T-helper 2 cell treated with Interferon-gamma antibody and Interleukin-4, amounts not matched to agents 100 ng/mL and 5 ng/mL, for 36 hours (primary cell): ENCODE results near the gene TPRG1. TPM values are rescaled to one million over a fixed set of nuclear protein-coding genes. Genes with fewer than 3 reads are reported as not detected.

Source experiments
- intact Hi-C: fragments of 100-400 bp; cut with micrococcal nuclease; formaldehyde crosslinking; loops from one replicate; pipeline ENCODE4 v1.15.1; 2023
- total RNA-seq: library from RNA; stranded (reverse); gene quantifications from 2 replicates; pipeline ENCODE4 v1.2.3, GENCODE V29; 2022

TPRG1 gene
- total RNA-seq, 1 donor from 2014 or later, result 27.6 TPM

DNA sequence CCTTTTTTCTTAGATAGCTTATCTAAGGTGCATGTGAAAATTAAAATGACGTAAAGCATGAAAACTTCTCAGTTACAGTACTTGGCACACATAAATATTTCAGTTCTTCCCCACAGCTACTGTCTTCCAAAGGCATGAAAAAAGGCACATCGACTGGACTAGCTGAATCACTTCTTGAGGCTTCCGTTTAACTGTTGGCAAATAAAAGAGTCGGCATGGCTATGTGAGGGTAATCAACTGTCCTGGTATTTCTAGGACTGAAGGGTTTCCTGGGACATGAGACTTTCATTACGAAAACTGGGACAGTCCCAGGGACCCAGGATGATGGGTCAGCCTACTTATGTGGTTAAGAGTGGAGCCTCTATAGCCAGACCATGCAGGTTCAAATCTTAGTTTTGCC is 168.2 kb downstream of the TPRG1 start:
- intact Hi-C loops, result no loop called here

DNA sequence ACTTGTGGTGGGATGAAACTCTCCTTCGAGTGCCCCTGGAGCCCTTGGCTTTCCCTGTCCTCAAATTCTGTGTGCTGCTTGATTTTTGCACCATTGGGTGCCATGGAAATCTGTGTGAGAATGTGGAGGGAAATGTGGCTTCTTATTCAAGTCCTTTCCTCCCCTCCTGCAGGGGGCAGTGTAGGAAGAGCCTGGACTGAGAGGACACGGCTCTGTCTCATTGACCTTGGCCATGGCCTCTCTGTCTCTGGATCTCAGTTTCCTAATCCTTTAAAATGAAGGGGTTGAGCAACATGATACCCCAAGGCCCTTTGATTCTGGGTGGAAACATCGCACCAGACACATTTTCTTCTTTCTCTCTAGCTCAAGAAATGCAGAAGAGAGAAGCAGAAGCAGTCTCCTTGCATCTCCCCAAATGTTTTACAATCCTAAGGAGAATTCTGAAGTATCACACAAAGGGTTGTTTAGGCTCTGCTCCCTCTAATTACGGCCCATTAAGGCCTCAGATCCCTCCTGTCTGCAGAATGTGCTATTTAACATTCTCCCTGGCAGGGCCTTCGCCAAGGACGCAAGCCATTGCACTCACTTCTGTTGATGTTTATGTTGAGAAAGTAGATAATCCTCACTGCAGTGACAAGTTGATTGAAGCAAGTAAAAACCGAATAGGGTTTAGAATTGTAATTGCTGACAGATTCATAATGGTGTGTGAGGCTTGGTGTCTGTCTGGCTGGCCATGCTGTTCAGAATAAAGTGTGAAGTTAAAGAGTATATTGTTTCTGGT is 169.1 kb downstream of the TPRG1 start:
- intact Hi-C loops, result no loop called here

DNA sequence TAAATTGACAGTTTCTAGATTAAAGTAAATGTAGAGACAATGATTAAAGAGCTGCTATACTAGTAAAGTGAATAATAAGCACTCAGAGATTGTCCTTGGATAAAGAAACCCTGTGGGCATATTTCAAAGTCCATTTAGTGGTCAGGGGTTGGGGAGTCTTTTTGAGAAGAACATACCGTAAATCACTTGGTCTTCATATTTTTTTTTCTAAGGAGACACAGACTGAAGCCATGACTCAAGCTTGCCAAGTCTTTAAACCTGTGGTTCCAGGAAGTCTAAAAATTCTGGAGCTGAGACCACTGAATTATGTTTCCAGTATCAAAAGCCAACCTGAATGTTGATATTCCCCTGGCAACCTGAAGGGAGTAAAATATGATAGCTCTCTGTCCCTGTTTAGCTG is 171.0 kb downstream of the TPRG1 start:
- intact Hi-C loops, result no loop called here

DNA sequence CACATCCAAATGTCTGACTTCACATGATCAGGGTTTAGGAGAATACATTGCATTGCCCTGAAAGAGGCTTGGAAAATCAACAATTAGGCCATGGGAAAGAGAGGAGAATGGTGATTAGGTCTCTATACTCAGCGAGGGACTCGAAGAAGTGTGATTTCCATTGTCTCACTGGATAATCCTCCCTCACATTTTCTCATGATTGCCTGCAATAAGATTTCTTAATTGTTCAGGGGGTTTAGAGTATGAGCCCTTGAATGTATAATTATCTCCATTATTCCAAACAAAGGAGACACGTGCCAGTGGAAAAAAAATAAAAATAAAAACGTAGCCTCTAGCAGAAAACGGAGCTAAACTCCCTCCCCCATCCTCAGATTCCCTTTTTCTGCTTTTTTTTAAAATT is 173.2 kb downstream of the TPRG1 start:
- intact Hi-C loops, result no loop called here

DNA sequence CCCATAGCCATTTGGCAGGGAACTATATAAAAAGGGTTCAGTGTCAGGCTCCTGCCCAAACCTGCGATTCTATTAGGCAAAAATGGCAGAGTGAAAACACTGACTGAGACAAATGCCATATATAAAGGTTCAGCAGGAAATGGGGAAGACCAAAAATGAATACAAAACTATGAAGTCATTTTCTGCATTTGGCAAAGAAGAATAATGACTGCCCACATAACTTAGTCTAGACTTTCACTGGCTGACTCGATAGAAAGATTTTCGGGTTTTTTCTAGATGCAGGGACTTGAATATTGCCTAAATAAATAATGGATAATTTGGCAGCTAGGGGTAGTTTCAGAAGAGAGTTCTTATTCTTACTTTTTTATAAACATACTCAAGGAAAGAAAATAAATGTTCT is 178.0 kb downstream of the TPRG1 start:
- intact Hi-C loops, result loop anchor here (10.0 kb wide), 1 partner anchor 975 kb away; the partner anchor contains the start of gene CLDN1

DNA sequence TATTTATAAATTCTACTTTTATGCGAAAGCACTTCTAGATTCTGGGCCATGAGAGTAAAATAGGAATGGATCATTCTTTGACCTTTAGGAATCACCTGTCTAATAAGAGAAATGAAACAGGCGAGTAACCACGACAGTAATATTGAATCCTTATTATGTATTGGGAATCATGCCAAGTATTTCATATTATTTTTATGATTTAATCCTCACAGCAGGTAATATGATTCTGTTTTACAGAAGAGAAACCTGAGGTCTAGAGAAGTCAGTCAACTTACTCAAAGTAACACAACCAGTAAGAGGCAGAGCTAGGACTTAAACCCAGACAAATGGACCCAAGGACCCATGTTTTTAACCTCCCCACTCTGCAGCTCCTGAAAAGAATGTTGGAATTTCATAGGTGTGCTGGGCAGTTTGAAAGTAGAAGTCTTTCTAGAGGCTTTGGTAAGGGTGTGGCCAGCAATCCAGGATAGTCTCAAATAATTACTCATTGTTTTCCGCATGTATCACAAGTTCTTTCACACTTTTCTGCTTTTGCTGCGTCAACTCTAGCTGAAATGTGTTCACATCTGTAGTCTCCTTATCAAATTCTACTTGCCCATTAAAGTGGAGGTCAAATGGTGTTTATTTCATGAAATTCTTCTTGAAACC is 181.7 kb downstream of the TPRG1 start:
- intact Hi-C loops, result loop anchor here (10.0 kb wide), 1 partner anchor 971 kb away; the partner anchor contains the start of gene CLDN1

DNA sequence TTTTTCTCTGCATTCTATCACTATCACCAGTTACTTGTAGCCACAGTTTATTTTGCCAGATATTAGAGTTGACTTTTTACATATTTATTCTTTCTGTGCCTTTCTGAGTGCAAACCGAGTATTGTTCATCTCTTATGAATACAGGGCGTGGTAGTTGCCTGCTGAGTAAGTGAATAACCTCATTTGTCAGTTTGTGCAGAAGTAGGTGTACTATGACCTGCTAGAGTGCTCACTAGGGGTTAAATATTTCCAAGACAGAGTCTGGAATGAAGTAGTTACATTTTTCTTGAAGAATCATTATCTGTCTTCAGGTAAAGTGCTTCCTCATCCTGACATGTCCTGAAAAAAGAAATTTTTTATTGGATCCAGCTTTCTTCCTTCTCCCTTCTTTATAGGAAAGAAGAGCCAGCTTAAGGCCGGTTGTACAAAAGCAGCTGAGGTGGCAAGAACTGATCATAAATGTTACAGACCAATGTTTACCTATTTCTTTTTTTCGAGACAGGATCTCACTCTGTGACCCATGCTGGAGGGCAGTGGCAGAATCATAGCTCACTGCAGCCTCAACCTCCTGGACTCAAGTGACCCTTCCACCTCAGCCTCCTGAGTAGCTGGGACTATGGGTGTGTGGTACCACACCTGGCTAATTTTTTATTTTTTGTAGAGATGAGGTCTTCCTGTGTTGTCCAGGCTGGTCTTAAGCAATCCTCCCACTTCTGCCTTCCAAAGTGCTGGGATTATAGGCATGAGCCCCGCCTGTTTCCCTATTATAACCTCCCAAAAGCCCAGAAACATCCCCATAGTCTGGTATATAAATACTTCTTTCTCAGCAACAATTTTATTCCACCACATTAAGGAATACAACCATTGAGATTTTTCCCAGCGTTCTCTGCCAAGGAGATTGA is 182.5 kb downstream of the TPRG1 start:
- intact Hi-C loops, result loop anchor here (2.0 to 10.0 kb wide), 2 partner anchors 49 to 971 kb away; partner anchors contain the start of gene CLDN1

DNA sequence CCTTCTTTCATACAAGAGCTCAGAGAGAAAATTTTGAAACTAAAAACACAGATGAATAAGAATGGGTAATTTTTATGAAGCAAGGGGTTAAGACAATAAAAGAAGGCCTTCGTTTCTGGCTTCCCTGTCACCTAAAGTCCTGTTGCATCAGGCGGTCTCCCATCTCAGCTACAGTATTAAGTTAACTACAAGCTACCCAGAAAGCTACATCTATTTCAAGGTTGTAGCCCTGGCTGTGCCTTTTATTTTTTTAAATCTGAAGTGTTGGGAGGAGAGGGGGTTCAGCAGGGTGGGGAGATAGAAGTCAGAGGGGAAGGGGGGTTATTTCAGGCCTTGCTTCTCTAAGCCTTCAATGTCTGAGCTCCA is 183.3 kb downstream of the TPRG1 start:
- intact Hi-C loops, result loop anchor here (1.0 to 10.0 kb wide), 3 partner anchors 31 to 970 kb away; partner anchors contain the start of gene CLDN1

DNA sequence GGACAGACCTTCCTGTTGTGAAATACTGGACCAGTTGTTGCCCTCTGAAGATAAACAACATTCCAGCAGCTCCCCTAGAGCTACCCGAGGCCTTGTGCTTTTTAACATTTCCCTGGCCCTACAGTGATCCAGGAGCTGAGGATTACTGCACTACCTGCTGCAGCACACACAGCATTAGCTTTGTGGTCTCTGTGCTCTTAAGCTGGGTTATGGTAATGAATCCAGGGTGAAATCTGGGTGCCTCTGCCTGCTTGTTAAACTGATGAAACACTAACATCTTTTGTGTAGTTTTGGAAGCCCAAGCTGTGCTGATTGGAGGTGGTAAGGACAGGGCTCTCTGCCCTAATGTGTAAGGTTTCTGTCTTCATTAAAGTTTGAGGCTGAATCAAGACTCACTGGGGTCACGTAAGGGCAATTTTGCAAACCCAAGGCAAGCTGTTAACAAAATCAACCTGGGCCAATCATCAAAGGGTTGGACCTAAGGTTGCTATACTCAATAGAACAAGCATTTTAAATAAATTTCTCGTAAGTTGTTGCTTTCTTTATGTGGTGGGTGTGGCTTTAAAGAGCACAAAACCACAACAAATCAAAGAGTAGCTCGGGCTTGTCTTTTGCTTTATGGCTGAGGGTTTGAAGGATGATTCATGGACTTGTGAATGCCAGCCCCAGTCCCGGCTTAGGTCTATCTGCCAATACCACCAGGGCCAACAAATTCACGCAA is 183.9 kb downstream of the TPRG1 start:
- intact Hi-C loops, result loop anchor here (1.0 to 10.0 kb wide), 3 partner anchors 31 to 969 kb away; partner anchors contain the start of gene CLDN1

DNA sequence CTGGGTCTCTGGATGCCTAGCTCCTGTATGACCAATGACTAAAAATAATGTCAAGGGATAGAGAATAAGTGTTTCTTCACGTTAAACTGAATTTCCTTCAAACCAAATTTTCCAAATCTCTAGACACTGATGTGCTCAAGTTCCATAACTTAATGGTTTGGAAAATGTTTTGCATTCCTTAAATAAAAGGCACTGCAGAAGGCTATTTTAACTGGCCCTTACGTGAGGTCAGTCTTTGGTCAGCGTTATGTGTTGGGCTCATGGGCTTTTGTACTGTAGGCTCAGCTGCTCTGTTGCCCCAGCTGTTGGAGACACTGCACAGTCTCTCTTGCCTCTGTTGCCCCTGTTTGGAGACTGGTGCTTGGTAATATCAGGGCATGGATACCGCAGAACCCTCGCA is 188.5 kb downstream of the TPRG1 start:
- intact Hi-C loops, result no loop called here

DNA sequence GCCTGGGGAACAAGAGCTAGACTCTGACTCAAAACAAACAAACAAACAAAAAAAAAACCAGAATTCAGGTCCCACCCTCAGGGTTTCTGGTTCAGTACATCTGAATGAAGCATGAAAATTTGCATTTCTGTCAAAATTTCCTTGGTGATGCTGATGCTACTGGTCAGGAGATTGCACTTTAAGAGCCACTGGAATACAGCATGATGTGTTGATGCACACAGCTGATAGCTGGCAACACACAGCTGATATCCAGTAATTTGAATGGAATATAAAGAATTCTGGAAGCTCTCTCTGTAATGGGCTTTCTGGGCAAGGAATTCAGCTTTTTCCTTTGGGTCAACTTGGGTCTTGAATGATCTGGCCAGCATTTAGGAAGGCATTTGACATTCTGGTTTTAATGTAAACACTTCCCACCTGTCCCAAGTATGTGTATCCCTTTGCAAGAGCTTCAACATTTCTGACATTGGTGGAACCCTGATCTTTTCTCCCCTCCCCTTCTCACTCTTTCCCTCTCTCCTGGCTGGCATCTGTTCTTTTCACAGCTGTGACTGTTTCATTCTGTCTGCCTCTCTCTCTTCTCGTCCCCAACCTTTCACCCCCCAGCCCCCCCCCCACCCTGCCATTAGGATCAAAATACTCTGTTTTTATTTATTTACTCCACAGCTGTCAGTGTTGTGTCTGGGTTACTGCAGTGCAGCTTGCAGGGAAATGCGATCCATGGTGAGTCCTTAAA is 189.5 kb downstream of the TPRG1 start:
- intact Hi-C loops, result no loop called here

DNA sequence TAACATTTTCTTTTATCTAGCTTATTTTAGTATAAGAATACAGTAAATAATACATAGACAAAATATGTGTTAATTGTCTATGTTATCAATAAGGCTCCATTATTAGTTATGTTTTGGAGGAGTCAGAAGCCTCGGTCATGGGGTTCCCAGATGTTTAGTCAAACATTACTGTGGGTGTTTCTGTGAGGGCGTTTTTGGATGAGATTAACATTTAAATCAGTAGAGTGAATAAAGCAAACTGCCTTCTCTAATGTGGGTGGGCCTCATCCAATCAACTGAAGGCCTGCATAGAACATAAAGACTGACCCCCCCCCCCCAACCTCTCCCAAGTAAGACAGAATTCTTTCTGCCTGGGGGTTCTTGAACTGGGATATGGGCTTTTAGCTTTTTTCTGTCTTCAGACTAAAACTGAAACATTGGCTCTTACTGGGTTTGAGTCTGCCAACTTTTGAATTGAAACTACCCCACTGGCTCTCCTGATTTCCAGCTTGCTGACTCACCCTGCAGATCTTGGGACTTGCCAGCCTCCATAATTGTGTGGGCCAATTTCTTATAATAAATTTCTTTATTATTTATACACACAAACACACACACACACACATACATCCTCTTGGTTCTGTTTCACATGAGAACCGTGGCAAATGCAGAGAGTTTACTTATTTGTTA is 192.0 kb downstream of the TPRG1 start:
- intact Hi-C loops, result no loop called here

DNA sequence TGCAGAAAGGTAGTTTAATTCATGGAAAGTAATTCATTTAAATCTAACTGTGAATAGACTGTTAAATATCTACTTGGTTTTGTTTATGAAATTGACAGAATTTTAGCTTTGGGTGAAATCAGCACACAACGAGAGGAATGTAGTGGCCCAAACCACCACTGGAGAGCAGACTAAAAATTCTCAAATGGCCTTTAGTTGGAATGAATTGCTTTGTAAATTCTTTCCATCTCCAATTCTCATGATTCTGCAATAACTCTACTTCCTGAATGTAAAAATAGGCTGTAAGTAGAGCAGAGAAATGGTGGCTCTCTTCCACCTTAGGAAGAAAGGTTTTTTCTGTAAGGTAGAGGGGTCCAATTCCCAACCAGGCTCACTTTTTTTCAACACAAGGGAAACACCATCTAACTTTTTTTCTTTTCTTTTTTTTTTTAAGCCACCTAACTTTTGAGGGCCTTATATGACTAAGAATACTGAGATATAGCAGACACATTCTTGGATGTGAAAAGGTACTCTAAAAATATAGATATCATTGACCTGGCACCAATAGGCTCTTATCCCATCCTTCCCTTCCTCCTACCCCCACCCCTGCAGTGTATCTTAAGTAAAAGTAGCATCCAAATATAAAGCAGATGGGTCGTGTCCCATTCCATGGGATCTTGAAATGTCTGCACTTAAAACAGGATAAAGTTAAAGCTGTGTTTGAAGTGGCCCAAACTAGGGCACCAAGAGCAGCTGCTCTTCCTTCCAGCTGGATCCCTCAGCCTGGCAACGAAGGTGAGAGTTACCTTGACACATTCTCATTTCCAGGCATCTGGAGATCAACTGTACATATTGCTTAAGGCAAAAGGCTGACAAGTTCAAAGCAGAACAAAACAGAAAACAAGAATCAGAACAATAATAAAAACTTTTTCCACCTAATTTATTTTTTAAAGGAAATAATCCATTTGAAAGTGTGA is 194.1 kb downstream of the TPRG1 start:
- intact Hi-C loops, result no loop called here

DNA sequence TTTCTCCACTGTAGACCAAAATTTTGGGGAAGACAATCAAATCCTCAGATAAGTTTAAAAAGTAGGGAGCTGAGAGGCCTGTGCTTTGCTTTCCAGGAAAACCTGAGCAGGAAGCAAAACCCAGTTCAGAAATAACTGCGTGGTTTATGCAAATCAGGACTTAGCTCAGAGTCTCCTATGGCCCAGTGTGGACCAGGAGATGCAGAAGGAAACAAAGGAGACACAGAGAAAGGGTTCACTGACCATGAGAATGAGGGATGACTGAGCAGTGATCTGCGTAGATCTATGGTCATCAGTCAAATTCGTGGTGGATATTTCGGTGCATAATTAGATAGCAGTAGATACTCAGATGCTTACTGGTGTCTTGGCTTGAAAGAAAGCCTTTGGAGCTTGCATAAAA is 196.6 kb downstream of the TPRG1 start:
- intact Hi-C loops, result no loop called here

DNA sequence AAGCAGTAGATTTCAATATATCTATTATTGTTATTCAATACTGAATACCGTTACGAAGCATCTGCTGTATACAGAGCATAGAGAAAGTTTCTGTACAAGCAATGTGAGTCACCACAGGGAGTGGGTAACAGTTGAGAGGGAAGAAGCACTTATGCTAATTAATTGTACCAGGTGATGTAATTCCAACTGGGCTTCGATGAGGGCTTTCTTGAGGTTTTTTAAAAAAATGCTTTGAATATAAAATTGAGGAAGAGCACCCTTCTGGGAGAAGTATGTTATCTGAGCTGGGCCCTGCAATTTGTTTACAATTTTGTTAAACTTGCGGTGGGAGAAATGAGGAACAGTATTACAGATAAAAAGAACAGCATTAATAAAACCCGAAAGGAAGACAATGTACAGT is 197.9 kb downstream of the TPRG1 start:
- intact Hi-C loops, result no loop called here

DNA sequence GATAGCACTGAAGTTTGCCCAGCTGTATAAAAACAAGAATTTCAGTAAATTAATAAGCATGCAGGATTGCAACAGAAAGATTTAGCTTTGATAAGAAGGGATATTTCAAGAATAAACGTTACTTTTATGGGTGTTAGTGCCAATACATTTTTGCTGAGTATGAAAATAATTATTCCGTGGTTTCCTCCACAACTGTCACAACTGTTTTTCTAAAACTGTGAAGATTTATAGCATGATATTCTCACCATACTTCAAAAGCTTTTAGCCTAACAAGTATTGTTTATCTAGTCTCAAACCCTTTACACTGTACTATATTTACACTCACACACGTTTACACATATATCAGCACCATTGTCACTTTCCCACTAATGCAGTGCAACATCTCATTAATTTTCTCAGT is 200.5 kb downstream of the TPRG1 start:
- intact Hi-C loops, result no loop called here
